IPS-15b (cell line): ENCODE data around the gene SND1.

Experiments used
- H3K27me3 ChIP-seq: one replicate; pipeline ENCODE4 v1.6.1; 2013; ENCODE audit warnings: low read length; ENCODE audit not compliant: control insufficient read depth, insufficient read depth
- H3K36me3 ChIP-seq: one replicate; pipeline ENCODE4 v1.6.1; 2013; ENCODE audit warnings: low read length; ENCODE audit not compliant: control insufficient read depth, insufficient read depth
- H3K4me1 ChIP-seq: one replicate; pipeline ENCODE4 v1.6.1; 2013; ENCODE audit warnings: mild to moderate bottlenecking, low read length; ENCODE audit not compliant: control insufficient read depth, insufficient read depth
- H3K4me3 ChIP-seq: one replicate; pipeline ENCODE4 v1.5.1; 2013; ENCODE audit warnings: low read depth, low read length
- H3K9ac ChIP-seq: one replicate; pipeline ENCODE4 v1.6.1; 2013; ENCODE audit warnings: low read depth, mild to moderate bottlenecking, low read length
- H3K9me3 ChIP-seq: one replicate; pipeline ENCODE4 v1.6.1; 2013; ENCODE audit warnings: mild to moderate bottlenecking, low read length; ENCODE audit not compliant: control insufficient read depth, insufficient read depth

Gene SND1

GRCh38 chr7:128000854-128001265, 348.9 kb downstream of the SND1 start:
- Histone ChIP-seq H3K36me3 (no peaks in the 10 kb centered on the region), H3K9ac (no peak overlapping the region), H3K27me3 (no peaks in the 10 kb centered on the region), H3K4me3 (no peak overlapping the region), H3K9me3 (no peaks in the 10 kb centered on the region), H3K4me1 (no peaks in the 10 kb centered on the region)

- Histone ChIP-seq H3K9me3 (no peaks in the 10 kb centered on the region), H3K4me1 (no peaks in the 10 kb centered on the region), H3K27me3 (no peaks in the 10 kb centered on the region), H3K36me3 (no peaks in the 10 kb centered on the region), H3K9ac (no peak overlapping the region), H3K4me3 (no peak overlapping the region)
Measured at GRCh38 chr7:128003167-128003566, 351.2 kb downstream of the SND1 start.

- H3K36me3 ChIP-seq: no peaks in the 10 kb centered on the region
Measured at GRCh38 chr7:128003787-128004186, 351.8 kb downstream of the SND1 start.

GRCh38 chr7:128004623-128005022, 352.6 kb downstream of the SND1 start:
- H3K9ac ChIP-seq: no peak overlapping the region
- no peaks in the 10 kb centered on the region for H3K4me1 ChIP-seq
- H3K9me3 ChIP-seq: no peaks in the 10 kb centered on the region
- H3K27me3 ChIP-seq: no peaks in the 10 kb centered on the region
- H3K4me3 ChIP-seq: no peak overlapping the region
- H3K36me3 ChIP-seq: no peaks in the 10 kb centered on the region

More at GRCh38 chr7:128003787-128004186, 351.8 kb downstream of the SND1 start:
- Histone ChIP-seq H3K4me3 (no peak overlapping the region), H3K4me1 (no peaks in the 10 kb centered on the region), H3K9me3 (no peaks in the 10 kb centered on the region), H3K27me3 (no peaks in the 10 kb centered on the region), H3K9ac (no peak overlapping the region)

GRCh38 chr7:128005117-128005516, 353.1 kb downstream of the SND1 start:
- no peaks in the 10 kb centered on the region for H3K4me1 ChIP-seq
- H3K27me3 ChIP-seq: no peaks in the 10 kb centered on the region
- no peak overlapping the region for H3K4me3 ChIP-seq
- H3K36me3 ChIP-seq: no peaks in the 10 kb centered on the region
- H3K9me3 ChIP-seq: no peaks in the 10 kb centered on the region
- no peak overlapping the region for H3K9ac ChIP-seq

- Histone ChIP-seq H3K36me3 (no peaks in the 10 kb centered on the region), H3K4me3 (no peak overlapping the region), H3K4me1 (no peaks in the 10 kb centered on the region), H3K9me3 (no peaks in the 10 kb centered on the region), H3K27me3 (no peaks in the 10 kb centered on the region), H3K9ac (no peak overlapping the region)
Measured at GRCh38 chr7:128005759-128006159, 353.8 kb downstream of the SND1 start.

GRCh38 chr7:128006550-128007302, 354.7 kb downstream of the SND1 start:
- no peaks in the 10 kb centered on the region for H3K4me1 ChIP-seq
- H3K36me3 ChIP-seq: no peaks in the 10 kb centered on the region
- H3K4me3 ChIP-seq: no peak overlapping the region
- H3K27me3 ChIP-seq: no peaks in the 10 kb centered on the region
- no peaks in the 10 kb centered on the region for H3K9me3 ChIP-seq
- H3K9ac ChIP-seq: no peak overlapping the region

GRCh38 chr7:128007303-128007680, 355.3 kb downstream of the SND1 start:
- Histone ChIP-seq H3K36me3 (no peaks in the 10 kb centered on the region), H3K4me3 (no peak overlapping the region), H3K4me1 (no peaks in the 10 kb centered on the region)

GRCh38 chr7:128008141-128008540, 356.1 kb downstream of the SND1 start:
- H3K36me3 ChIP-seq: no peaks in the 10 kb centered on the region
- H3K4me3 ChIP-seq: no peak overlapping the region
- no peaks in the 10 kb centered on the region for H3K9me3 ChIP-seq
- no peaks in the 10 kb centered on the region for H3K27me3 ChIP-seq
- H3K4me1 ChIP-seq: no peaks in the 10 kb centered on the region
- no peak overlapping the region for H3K9ac ChIP-seq

More at GRCh38 chr7:128007303-128007680, 355.3 kb downstream of the SND1 start:
- H3K9me3 ChIP-seq: no peaks in the 10 kb centered on the region
- no peak overlapping the region for H3K9ac ChIP-seq
- no peaks in the 10 kb centered on the region for H3K27me3 ChIP-seq

- no peaks in the 10 kb centered on the region for H3K4me1 ChIP-seq
- no peak overlapping the region for H3K4me3 ChIP-seq
- H3K9me3 ChIP-seq: no peaks in the 10 kb centered on the region
- H3K27me3 ChIP-seq: no peaks in the 10 kb centered on the region
- no peak overlapping the region for H3K9ac ChIP-seq
- H3K36me3 ChIP-seq: no peaks in the 10 kb centered on the region
Measured at GRCh38 chr7:128008744-128009143, 356.8 kb downstream of the SND1 start.

GRCh38 chr7:128010391-128011127, 358.6 kb downstream of the SND1 start:
- H3K36me3 ChIP-seq: no peaks in the 10 kb centered on the region
- H3K27me3 ChIP-seq: no peaks in the 10 kb centered on the region
- no peaks in the 10 kb centered on the region for H3K9me3 ChIP-seq
- H3K4me3 ChIP-seq: no peak overlapping the region
- H3K9ac ChIP-seq: no peak overlapping the region
- no peaks in the 10 kb centered on the region for H3K4me1 ChIP-seq

- H3K9me3 ChIP-seq: no peaks in the 10 kb centered on the region
- H3K36me3 ChIP-seq: no peaks in the 10 kb centered on the region
- H3K27me3 ChIP-seq: no peaks in the 10 kb centered on the region
- no peak overlapping the region for H3K9ac ChIP-seq
- H3K4me1 ChIP-seq: no peaks in the 10 kb centered on the region
- no peak overlapping the region for H3K4me3 ChIP-seq
Measured at GRCh38 chr7:128011131-128011661, 359.2 kb downstream of the SND1 start.
